Measurements from ENCODE around the gene RPL31. TPM values are rescaled to one million over a fixed set of nuclear protein-coding genes. Genes with fewer than 3 reads are reported as not detected.

RPL31 gene
- total RNA-seq, 1 donor from 2014 or later, result 693 TPM

Other genes with a start within 250 kb of the RPL31 start
- 14.7 and 15.8 TPM in 2 replicates for gene NPAS2, start 182.2 kb upstream of the RPL31 start, total RNA-seq
- gene TBC1D8, start 149.1 kb downstream of the RPL31 start, total RNA-seq, result 52.3 and 65.9 TPM in 2 replicates

Data from glomerular endothelial cell (primary cell).